ENCODE results near the gene ALDH1L1. TPM values are rescaled to one million over a fixed set of nuclear protein-coding genes. Genes with fewer than 3 reads are reported as not detected.

The ALDH1L1 gene
- total and polyA plus RNA-seq, 2 of the 4 experiments (the other 2 are of a cell fraction) = not detected

- Histone ChIP-seq H3K9me1 (ENCODE audit: insufficient read depth, low read length) (no peaks in the 10 kb centered on the region), H3K4ac (ENCODE audit: low read depth, low read length) (no peak overlapping the region), H3K27me3 (ENCODE audit: control insufficient read depth, insufficient read depth, low read length) (peaks cover 45% of the 10 kb centered on the region), H3K36me3 (ENCODE audit: control insufficient read depth, insufficient read depth, low read length) (no peaks in the 10 kb centered on the region), H2BK20ac (ENCODE audit: low read depth, low read length) (no peak overlapping the region), H3K4me1 (ENCODE audit: control insufficient read depth, insufficient read depth, low read length) (no peaks in the 10 kb centered on the region), H3K9ac (ENCODE audit: low read depth, low read length) (no peak overlapping the region), H2AK9ac (replicated peaks; ENCODE audit: low read depth, low read length, poor library complexity) (no peak overlapping the region), H3K18ac (ENCODE audit: low read depth, low read length) (no peak overlapping the region), H3K4me2 (ENCODE audit: low read depth, low read length) (no peak overlapping the region), H2AK5ac (ENCODE audit: low read depth, low read length) (no peak overlapping the region), H2BK15ac (ENCODE audit: low read depth, low read length) (no peak overlapping the region), H3K56ac (ENCODE audit: extremely low read depth, insufficient read depth, low read length) (no peak overlapping the region), H3K27ac (ENCODE audit: insufficient read depth, low read length) (no peak overlapping the region), H4K91ac (ENCODE audit: insufficient read depth, low read depth, low read length) (no peak overlapping the region), H3K9me3 (ENCODE audit: control insufficient read depth, insufficient read depth, low read length) (no peaks in the 10 kb centered on the region), H3K14ac (replicated peaks; ENCODE audit: low read depth, low read length) (no peak overlapping the region), H4K20me1 (ENCODE audit: insufficient read depth, low read length) (no peaks in the 10 kb centered on the region), H2BK120ac (ENCODE audit: low read depth, low read length) (no peak overlapping the region), H4K8ac (ENCODE audit: low read depth in 2 of 2, low read length in 2 of 2) (no peak overlapping the region), H4K5ac (ENCODE audit: low read depth, low read length) (no peak overlapping the region), H2AFZ (replicated peaks; ENCODE audit: low read length, poor library complexity) (no peak overlapping the region), H3K79me1 (ENCODE audit: low read depth in 1 of 2, low read length in 2 of 2) (no peaks in the 10 kb centered on the region), H3K23ac (ENCODE audit: low read depth, low read length) (no peak overlapping the region), H3K4me3 (ENCODE audit: insufficient read depth, low read depth, low read length) (no peak overlapping the region), H2BK5ac (ENCODE audit: low read depth, low read length, poor library complexity, severe bottlenecking) (no peak overlapping the region)
- dilution Hi-C loops (cut with HindIII; ENCODE audit: low sequenced_read_pairs, unreplicated experiment) (no loop called here), intact Hi-C loops (cut with micrococcal nuclease) (no loop called here), in situ Hi-C loops (cut with MboI; ENCODE audit: low sequenced_read_pairs) (no loop called here)
- 67% methylated on average over 4 of the region's 7 CpGs; no CpG with 5 or more reads in 1 of the 2 experiments for WGBS, 2 experiments (ENCODE audit: extremely low coverage in 2 of 2, insufficient read length in 1 of 2)
- TF ChIP-seq RFX5 (IDR thresholded peaks at IDR 0.05; ENCODE audit: low read depth, low read length) = no peak
- no peak for TF ChIP-seq CTCF (conservative IDR thresholded peaks at IDR 0.05; ENCODE audit: low read depth, low read length)
- TF ChIP-seq SMC3 (IDR thresholded peaks at IDR 0.05; ENCODE audit: low read depth, low read length) = no peak
- TF ChIP-seq ELK1 (IDR thresholded peaks at IDR 0.05; ENCODE audit: borderline replicate concordance, low read depth, low read length) = no peak
- TF ChIP-seq BHLHE40 (IDR thresholded peaks at IDR 0.05; ENCODE audit: low read depth, low read length) = no peak
- no TSS peak for BruUV-seq (replicated peaks)
- POLR2A ChIA-PET (ENCODE audit: unreplicated experiment) = no interaction called here
- ATAC-seq (ENCODE audit: low read depth) = no peak
- DNase-seq = no peak
- CTCF ChIA-PET = no interaction called here
Measured at GRCh38 chr3:126127904-126128303, 52.5 kb downstream of the ALDH1L1 start.
